DMS 273 treated with DMSO at 0.1 percent for 48 hours (cell line): ENCODE data around the gene MAGIX.
A peak's percentile ranks its signal among the peaks of the same experiment; 100 is the strongest.
"Not testable (repeated sequence)": the region's sequence is repeated elsewhere in the genome, so short reads cannot be mapped to it uniquely, and the experiment has no call there.

Experiments
- DNase-seq: peaks from one replicate; lab custom pipeline; 2025; lab: John Stamatoyannopoulos, UW

The MAGIX gene

GRCh38 chrX:49161632-49162031 lies 926 bp upstream of the MAGIX start:
- DNase-seq, result no peak

DNA sequence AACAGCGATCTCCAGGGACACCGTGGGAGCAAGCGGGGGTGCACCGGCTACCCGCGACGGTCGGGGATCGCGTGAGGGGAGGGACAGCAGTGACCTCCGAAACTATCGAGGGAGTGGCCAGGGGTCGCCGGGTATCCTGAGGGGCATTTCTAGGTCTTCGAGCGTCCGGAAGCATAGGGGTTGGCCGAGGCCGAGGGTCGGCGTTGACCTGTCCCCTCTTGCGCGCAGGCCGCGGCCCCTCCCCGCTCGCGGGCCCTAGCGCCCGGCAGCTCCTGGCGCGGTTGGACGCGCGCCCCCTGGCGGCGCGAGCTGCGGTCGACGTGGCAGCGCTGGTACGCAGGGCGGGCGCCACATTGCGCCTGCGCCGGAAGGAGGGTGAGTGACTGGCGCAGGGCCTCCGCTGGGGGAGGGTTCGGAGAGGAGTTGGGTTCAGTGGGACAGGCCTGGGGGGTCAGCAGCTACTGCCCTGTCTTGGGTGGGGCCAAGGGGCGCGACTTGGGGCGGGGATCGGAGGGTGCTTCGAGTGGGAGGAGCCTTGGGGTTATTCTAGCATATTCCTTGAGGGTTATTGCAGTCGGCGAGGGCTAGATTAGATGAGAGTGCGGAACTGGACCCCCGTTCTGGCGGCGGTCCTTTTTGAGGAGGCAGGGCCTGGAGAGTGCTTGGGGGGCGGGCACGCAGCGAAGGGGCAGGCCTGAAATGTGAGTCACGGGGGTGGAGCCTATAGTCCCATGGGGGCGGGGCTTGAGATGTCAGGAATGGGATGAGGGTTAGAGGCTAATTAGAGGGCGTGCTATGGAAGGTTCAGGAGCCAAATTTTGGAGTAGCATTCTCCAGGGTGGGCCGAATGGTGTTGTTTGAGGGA lies 1.2 kb downstream of the MAGIX start:
- peak; percentile 39 for DNase-seq

DNA sequence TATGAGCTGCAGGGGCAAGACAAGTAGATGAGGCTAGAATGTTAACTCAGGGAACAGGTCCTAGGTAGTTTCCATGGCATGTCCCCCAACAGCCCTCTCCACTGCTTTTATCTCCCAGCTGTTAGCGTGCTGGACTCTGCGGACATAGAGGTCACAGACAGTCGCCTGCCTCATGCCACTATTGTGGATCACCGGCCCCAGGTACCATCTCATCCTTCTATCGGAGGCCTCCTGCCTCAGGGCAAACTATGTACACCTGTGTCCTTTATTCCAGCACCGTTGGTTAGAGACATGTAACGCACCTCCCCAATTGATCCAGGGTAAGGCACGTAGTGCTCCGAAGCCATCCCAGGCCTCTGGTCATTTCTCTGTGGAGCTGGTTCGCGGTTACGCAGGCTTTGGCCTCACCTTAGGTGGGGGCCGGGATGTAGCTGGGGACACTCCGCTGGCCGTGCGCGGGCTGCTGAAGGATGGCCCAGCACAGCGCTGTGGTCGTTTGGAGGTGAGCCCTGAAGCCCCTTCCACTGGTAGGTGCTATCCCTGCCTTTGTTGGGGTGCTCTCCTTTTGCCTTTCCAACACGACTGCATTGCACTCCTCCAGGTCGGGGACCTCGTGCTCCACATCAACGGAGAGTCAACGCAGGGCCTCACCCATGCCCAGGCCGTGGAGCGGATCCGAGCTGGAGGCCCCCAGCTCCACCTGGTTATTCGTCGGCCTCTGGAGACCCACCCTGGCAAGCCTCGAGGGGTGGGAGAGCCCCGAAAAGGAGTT lies 2.2 kb downstream of the MAGIX start:
- no peak for DNase-seq

DNA sequence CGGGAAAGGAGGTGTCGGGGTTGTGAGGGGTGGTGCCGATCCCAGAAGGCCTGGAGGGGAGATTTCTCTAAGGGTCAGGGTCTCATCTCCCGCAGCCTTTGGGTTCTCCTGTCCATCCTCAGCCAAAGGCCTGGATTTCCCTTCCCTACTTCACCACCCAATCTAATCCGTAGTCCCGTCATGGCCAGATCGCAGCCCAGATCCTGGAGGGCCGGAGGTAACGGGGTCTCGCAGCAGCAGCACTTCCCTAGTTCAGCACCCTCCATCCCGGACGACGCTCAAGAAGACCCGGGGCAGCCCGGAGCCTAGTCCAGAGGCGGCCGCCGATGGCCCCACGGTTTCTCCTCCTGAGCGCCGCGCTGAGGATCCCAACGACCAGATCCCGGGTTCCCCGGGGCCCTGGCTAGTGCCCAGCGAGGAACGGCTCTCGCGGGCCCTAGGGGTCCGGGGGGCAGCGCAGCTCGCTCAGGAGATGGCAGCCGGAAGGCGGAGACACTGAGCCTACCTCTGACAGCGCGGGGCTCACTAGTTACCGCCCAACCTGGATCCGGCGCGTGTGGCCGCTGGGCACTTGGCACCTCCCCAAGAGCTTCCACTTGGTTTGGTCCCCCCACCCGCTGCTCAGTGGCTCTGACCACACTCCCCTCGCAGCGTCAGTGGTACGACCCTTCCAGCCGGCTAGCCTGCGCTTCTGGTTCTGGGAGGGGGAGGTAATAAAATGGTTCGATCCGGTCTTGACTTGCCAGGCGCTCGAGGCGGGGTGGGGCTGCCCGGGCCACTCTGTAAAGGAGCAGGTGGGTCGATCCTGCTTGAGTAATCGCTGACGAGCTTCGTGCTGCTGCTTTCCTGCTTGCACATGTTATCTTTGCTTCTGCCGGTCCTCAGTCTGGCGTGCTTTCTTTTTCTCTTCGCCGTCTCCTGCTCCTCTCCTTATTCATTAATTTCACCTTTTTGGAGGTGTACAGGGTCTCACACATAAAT lies 3.6 kb downstream of the MAGIX start:
- peak; percentile 44 for DNase-seq

- no peak for DNase-seq
Observed at GRCh38 chrX:49166914-49167739, 4.6 kb downstream of the MAGIX start.

DNA sequence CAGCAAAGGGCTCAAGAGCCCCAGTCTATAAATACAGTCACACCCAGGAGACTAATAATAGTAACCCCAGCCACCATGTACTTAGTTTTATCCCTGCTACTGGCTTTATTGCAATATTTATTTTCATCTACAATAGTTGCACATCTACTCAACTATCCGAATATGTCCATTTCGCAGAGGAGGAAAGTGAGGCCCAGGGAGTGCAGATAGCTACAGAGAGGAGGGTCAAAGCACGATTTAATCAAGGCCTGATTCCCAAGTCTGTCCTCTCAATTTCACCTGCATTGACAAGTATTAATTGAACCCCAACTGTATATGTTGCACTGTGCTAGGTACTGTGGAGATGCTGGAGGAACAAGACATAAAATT lies 5.2 kb downstream of the MAGIX start:
- DNase-seq, result no peak

GRCh38 chrX:49171752-49172279 lies 9.3 kb downstream of the MAGIX start, which contains the start of gene PLP2:
Gene PLP2 (plus strand): TSS chrX:49171898. CDS start chrX:49172001, 103 bp downstream.
- no peak for DNase-seq

DNA sequence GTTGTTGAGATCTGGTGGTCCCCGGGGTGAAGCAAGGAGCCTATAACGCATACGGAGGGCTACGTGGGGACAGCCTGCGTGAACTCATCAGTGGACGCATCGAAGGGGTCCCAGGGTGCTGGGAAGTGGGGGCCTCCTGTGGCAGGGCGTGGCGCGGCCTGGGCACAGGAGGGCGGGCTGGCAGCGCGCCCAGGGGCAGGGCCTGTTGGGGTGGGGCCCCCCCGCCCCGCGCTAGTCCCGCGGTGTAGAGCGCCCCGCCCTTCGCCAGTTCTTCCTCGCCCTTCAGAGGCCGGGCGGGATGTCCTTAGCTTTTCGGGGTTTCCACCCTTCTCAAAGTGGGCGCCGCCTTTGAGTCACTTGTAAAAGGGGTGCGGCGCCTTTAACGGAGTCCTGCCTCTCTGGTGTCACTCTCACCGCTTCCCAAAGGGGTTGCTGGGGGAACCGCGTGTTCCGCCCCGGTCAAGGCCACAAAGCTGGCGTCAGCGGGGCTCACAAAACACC lies 9.8 kb downstream of the MAGIX start:
- no peak for DNase-seq

DNA sequence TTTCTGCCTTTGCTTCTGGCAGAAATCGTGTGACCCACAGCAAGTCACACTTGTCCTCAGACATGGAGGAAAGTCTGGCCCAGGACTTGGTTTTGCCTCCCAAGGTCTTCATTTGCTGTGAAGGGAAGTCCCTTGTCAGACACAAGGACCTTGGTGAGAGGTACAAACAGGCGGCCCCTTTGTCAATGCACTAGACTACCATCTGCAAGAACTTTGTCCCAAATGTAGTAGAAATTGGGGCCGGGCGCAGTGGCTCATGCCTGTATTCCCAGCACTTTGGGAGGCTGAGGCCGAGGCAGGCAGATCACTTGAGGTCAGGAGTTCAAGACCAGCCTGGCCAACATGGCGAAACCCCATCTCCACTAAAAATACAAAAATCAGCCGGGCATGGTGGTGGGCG lies 11.0 kb downstream of the MAGIX start:
- DNase-seq, result not testable (repeated sequence)

DNA sequence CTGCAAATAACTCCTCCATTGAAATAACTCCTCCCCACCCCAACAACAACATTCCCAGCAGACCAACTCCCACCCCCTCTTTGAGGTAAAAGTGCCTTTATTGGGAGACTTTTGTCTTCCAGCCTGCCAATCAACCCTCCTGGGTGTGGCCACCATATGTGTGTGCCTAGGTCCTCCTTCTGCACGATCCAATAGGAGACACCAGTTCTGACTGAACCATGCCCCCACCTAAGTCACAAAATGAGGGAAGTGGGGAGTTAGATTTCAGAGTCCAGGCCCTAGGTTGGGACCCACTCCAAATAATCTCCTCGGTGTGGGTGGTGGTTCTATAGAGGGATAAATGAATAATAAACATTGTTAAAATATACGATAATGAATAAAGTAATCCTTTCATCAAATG lies 12.2 kb downstream of the MAGIX start:
- DNase-seq, result no peak

DNA sequence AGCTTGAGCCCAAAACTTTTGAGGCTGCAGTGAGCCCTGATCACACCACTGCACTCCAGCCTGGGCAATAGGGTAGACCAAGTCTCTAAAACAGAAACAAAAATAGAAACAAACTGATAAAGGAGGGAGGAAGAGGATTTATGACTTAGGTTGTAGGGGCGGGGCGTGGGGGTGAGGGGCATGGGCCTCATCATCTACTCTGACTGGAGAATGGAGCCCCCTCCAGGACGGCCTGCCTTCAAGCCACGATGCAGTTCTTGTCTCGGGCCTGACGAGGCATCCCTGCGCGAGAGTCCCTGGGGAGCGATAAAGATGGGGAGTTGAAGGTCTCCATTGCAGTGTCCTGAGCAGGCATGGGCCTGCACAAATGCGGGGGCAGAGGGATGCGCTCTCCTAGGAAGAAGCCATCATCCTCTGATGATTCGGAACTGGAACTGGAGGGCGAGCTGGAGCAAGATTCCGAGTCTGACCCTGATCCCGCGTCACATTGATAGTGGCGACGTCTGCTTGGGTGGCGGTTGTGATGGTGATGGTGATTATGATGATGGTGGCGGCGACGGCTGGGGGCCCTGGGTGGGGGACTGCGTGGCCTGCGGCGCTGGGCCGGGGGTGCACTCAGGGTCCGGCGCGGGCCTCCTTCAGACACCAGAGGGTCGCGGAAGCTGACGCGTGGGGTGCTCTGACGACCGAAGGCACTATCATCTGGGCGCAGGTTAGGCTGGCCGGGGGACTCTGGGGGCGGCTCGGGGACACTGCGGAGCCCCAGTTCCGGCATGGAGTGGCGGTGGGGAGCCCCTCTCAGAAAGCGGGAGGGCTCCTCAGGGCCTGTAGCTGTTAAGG lies 13.1 kb downstream of the MAGIX start:
- no peak for DNase-seq

- no peak for DNase-seq
Observed at GRCh38 chrX:49176421-49177326, 14.1 kb downstream of the MAGIX start.

GRCh38 chrX:49177338-49177833 lies 14.8 kb downstream of the MAGIX start:
- DNase-seq, result peak; percentile 24

DNA sequence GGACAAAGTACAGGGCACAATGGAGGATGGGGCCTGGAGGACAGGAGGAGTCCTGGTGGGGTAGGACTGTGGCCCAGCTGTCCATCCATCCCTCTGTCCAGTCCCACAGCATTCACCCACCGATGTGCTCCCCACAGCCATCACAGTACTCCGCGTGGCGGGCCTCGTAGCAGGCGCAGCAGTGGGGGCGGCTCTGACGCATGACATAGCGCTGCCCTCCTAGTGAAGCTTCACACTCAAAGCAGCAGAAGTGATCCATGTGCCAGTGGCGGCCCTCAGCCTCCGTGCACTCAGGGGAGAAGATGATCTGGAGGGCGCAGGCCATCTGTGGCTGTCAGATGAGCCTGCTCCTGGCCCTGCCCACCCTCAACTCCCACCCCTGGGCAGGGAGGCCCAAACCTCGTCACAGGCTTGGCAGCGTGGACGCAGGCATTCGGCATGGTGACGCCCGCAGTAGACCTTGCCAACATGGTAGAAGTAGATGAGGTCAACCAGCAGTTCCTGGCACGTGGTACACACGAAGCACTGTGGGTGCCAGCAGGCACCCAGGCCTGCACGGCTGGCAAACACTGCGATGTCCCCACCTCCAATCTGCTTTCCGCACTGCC lies 15.4 kb downstream of the MAGIX start:
- DNase-seq, result no peak

DNA sequence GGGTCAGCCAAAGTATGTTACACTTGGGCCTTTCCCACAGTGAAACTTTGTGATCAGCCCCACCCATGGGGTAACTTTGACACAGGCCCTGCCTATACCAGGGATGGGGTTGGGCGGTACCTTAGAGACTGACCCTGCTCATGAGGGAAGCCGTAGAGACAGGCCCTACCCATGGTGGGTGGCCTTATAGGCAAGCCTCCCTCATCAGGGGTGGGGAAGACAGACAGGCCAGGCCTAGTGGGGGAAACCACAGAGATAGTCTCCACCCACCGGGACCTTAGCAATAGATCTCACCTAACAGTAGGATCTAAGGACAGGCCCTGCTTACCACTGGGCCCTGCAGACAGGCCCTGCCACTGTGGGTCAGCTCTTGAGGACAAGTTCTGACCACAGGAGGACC lies 16.0 kb downstream of the MAGIX start:
- DNase-seq, result no peak

DNA sequence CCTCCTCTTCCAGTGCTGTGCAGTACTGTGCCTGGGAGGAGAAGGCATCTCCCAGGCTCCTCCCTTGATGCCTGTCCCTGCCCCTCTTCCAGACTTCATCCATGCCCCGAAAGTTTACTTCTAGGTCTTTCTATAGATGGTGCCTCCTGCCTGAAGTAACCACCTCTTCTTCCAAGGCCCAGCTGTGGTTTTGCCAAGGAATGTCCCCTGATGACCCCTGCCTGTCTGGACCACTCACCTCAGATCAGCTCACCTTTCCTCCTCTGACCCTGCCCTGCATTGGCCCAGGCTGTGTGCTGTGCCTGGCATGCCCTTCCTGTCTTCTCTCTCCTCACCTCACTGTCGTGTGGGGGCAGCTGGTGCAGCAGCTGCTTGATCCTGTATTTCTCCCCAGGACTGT lies 16.8 kb downstream of the MAGIX start:
- no peak for DNase-seq

GRCh38 chrX:49183701-49184281 lies 21.2 kb downstream of the MAGIX start:
- no peak for DNase-seq
